ENCODE measurements around the gene ARFGAP2. TPM values are rescaled to one million over a fixed set of nuclear protein-coding genes. Genes with fewer than 3 reads are reported as not detected.
"Not testable (repeated sequence)": the region's sequence is repeated elsewhere in the genome, so short reads cannot be mapped to it uniquely, and the experiment has no call there.

The ARFGAP2 gene
- total and polyA plus RNA-seq, 2 donors: 60.6 to 64.8 TPM

GRCh38 chr11:47191137-47191536 is 14.5 kb upstream of the ARFGAP2 start:
- DNase-seq (ENCODE audit: low read depth in 6 of 9, low spot score in 9 of 9); H3K36me3 ChIP-seq (ENCODE audit: control insufficient read depth in 2 of 2, insufficient read depth in 2 of 2, low read length in 1 of 2); H3K9me3 ChIP-seq (ENCODE audit: control insufficient read depth in 2 of 2, insufficient read depth in 1 of 2, low read length in 1 of 2); H3K4me3 ChIP-seq (ENCODE audit: low read length in 2 of 2); H3K27ac ChIP-seq (ENCODE audit: low read depth in 1 of 2, low read length in 1 of 2): not testable (repeated sequence)
- Histone ChIP-seq H3K27me3 (ENCODE audit: control insufficient read depth in 2 of 2, insufficient read depth in 1 of 2, low read length in 1 of 2) (peaks cover 22 to 38% of the 10 kb centered on the region in 2 donors), H3K4me1 (ENCODE audit: control insufficient read depth in 2 of 2, insufficient read depth in 2 of 2, low read length in 2 of 2) (peaks cover 7 to 15% of the 10 kb centered on the region in 2 donors)
- 93% methylated on average over 10 of the region's 10 CpGs for WGBS

- H3K9me3 ChIP-seq (ENCODE audit: control insufficient read depth in 2 of 2, insufficient read depth in 1 of 2, low read length in 1 of 2): peaks cover 0 to 10% of the 10 kb centered on the region in 2 donors
- H3K4me3 ChIP-seq (ENCODE audit: low read length in 2 of 2): no peak overlapping the region
- WGBS: 94% methylated on average over 11 of the region's 11 CpGs
- DNase-seq (ENCODE audit: low read depth in 6 of 9, low spot score in 9 of 9): no peak
- H3K4me1 ChIP-seq (ENCODE audit: control insufficient read depth in 2 of 2, insufficient read depth in 2 of 2, low read length in 2 of 2): peaks cover 7 to 19% of the 10 kb centered on the region in 2 donors
- H3K36me3 ChIP-seq (ENCODE audit: control insufficient read depth in 2 of 2, insufficient read depth in 2 of 2, low read length in 1 of 2): no peaks in the 10 kb centered on the region
- H3K27me3 ChIP-seq (ENCODE audit: control insufficient read depth in 2 of 2, insufficient read depth in 1 of 2, low read length in 1 of 2): peaks cover 40 to 57% of the 10 kb centered on the region in 2 donors
- no peak overlapping the region for H3K27ac ChIP-seq (ENCODE audit: low read depth in 1 of 2, low read length in 1 of 2)
These were observed 12.6 kb upstream of the ARFGAP2 start for GRCh38 chr11:47189100-47189834.

- 93% methylated on average over 1 of the region's 1 CpG for WGBS
- Histone ChIP-seq H3K27ac (ENCODE audit: low read depth in 1 of 2, low read length in 1 of 2) (no peak overlapping the region), H3K9me3 (ENCODE audit: control insufficient read depth in 2 of 2, insufficient read depth in 1 of 2, low read length in 1 of 2) (peaks cover 0 to 10% of the 10 kb centered on the region in 2 donors), H3K4me3 (ENCODE audit: low read length in 2 of 2) (no peak overlapping the region), H3K36me3 (ENCODE audit: control insufficient read depth in 2 of 2, insufficient read depth in 2 of 2, low read length in 1 of 2) (no peaks in the 10 kb centered on the region), H3K27me3 (ENCODE audit: control insufficient read depth in 2 of 2, insufficient read depth in 1 of 2, low read length in 1 of 2) (peaks cover 40 to 65% of the 10 kb centered on the region in 2 donors), H3K4me1 (ENCODE audit: control insufficient read depth in 2 of 2, insufficient read depth in 2 of 2, low read length in 2 of 2) (peaks cover 7 to 19% of the 10 kb centered on the region in 2 donors)
- no peak for DNase-seq (ENCODE audit: low read depth in 6 of 9, low spot score in 9 of 9)
These were observed 11.6 kb upstream of the ARFGAP2 start for GRCh38 chr11:47188259-47188658.

GRCh38 chr11:47187723-47188122 is 11.0 kb upstream of the ARFGAP2 start:
- H3K9me3 ChIP-seq (ENCODE audit: control insufficient read depth in 2 of 2, insufficient read depth in 1 of 2, low read length in 1 of 2): peaks cover 0 to 10% of the 10 kb centered on the region in 2 donors
- no peaks in the 10 kb centered on the region for H3K36me3 ChIP-seq (ENCODE audit: control insufficient read depth in 2 of 2, insufficient read depth in 2 of 2, low read length in 1 of 2)
- peaks cover 40 to 68% of the 10 kb centered on the region in 2 donors for H3K27me3 ChIP-seq (ENCODE audit: control insufficient read depth in 2 of 2, insufficient read depth in 1 of 2, low read length in 1 of 2)
- H3K4me3 ChIP-seq (ENCODE audit: low read length in 2 of 2): peak overlapping the region in 1 of 2 donors; percentile 10
- 68% methylated on average over 5 of the region's 5 CpGs for WGBS
- no peak for DNase-seq (ENCODE audit: low read depth in 6 of 9, low spot score in 9 of 9)
- peaks cover 7 to 19% of the 10 kb centered on the region in 2 donors for H3K4me1 ChIP-seq (ENCODE audit: control insufficient read depth in 2 of 2, insufficient read depth in 2 of 2, low read length in 2 of 2)
- H3K27ac ChIP-seq (ENCODE audit: low read depth in 1 of 2, low read length in 1 of 2): no peak overlapping the region

- peak in 3 of 9 donors; percentile 8 to 58 (median 30) for DNase-seq (ENCODE audit: low read depth in 6 of 9, low spot score in 9 of 9)
- 3% methylated on average over 63 of the region's 63 CpGs for WGBS
- Histone ChIP-seq H3K27me3 (ENCODE audit: control insufficient read depth in 2 of 2, insufficient read depth in 1 of 2, low read length in 1 of 2) (peaks cover 41 to 70% of the 10 kb centered on the region in 2 donors), H3K36me3 (ENCODE audit: control insufficient read depth in 2 of 2, insufficient read depth in 2 of 2, low read length in 1 of 2) (no peaks in the 10 kb centered on the region), H3K9me3 (ENCODE audit: control insufficient read depth in 2 of 2, insufficient read depth in 1 of 2, low read length in 1 of 2) (peaks cover 0 to 10% of the 10 kb centered on the region in 2 donors), H3K4me1 (ENCODE audit: control insufficient read depth in 2 of 2, insufficient read depth in 2 of 2, low read length in 2 of 2) (peaks cover 7 to 19% of the 10 kb centered on the region in 2 donors), H3K4me3 (ENCODE audit: low read length in 2 of 2) (peak overlapping the region; percentile 10 to 65), H3K27ac (ENCODE audit: low read depth in 1 of 2, low read length in 1 of 2) (no peak overlapping the region)
These were observed 10.3 kb upstream of the ARFGAP2 start for GRCh38 chr11:47186700-47187695.

- DNase-seq (ENCODE audit: low read depth in 6 of 9, low spot score in 9 of 9): peak in 1 of 9 donors; percentile 25
- H3K36me3 ChIP-seq (ENCODE audit: control insufficient read depth in 2 of 2, insufficient read depth in 2 of 2, low read length in 1 of 2): no peaks in the 10 kb centered on the region
- peaks cover 41 to 70% of the 10 kb centered on the region in 2 donors for H3K27me3 ChIP-seq (ENCODE audit: control insufficient read depth in 2 of 2, insufficient read depth in 1 of 2, low read length in 1 of 2)
- peaks cover 7 to 19% of the 10 kb centered on the region in 2 donors for H3K4me1 ChIP-seq (ENCODE audit: control insufficient read depth in 2 of 2, insufficient read depth in 2 of 2, low read length in 2 of 2)
- WGBS: under 1% methylated on average over 80 of the region's 80 CpGs
- H3K4me3 ChIP-seq (ENCODE audit: low read length in 2 of 2): peak within 1 kb of the TSS; percentile 30 to 65
- H3K9me3 ChIP-seq (ENCODE audit: control insufficient read depth in 2 of 2, insufficient read depth in 1 of 2, low read length in 1 of 2): peaks cover 0 to 10% of the 10 kb centered on the region in 2 donors
- peak within 1 kb of the TSS in 1 of 2 donors; percentile 9 for H3K27ac ChIP-seq (ENCODE audit: low read depth in 1 of 2, low read length in 1 of 2)
These were observed 9.5 kb upstream of the ARFGAP2 start, which contains the start of gene PACSIN3 for GRCh38 chr11:47186076-47186699. TSS of gene PACSIN3 (minus strand) at chr11:47186434. CDS start at chr11:47182727, 3,707 bp downstream.

- Histone ChIP-seq H3K27ac (ENCODE audit: low read depth in 1 of 2, low read length in 1 of 2) (peak overlapping the region in 1 of 2 donors; percentile 9), H3K4me3 (ENCODE audit: low read length in 2 of 2) (peak overlapping the region; percentile 30 to 65), H3K4me1 (ENCODE audit: control insufficient read depth in 2 of 2, insufficient read depth in 2 of 2, low read length in 2 of 2) (peaks cover 7 to 19% of the 10 kb centered on the region in 2 donors), H3K36me3 (ENCODE audit: control insufficient read depth in 2 of 2, insufficient read depth in 2 of 2, low read length in 1 of 2) (no peaks in the 10 kb centered on the region), H3K9me3 (ENCODE audit: control insufficient read depth in 2 of 2, insufficient read depth in 1 of 2, low read length in 1 of 2) (peaks cover 0 to 10% of the 10 kb centered on the region in 2 donors), H3K27me3 (ENCODE audit: control insufficient read depth in 2 of 2, insufficient read depth in 1 of 2, low read length in 1 of 2) (peaks cover 41 to 68% of the 10 kb centered on the region in 2 donors)
- DNase-seq (ENCODE audit: low read depth in 6 of 9, low spot score in 9 of 9): no peak
- WGBS: 27% methylated on average over 50 of the region's 50 CpGs
These were observed 8.8 kb upstream of the ARFGAP2 start for GRCh38 chr11:47185305-47186075.

- peaks cover 41 to 67% of the 10 kb centered on the region in 2 donors for H3K27me3 ChIP-seq (ENCODE audit: control insufficient read depth in 2 of 2, insufficient read depth in 1 of 2, low read length in 1 of 2)
- H3K27ac ChIP-seq (ENCODE audit: low read depth in 1 of 2, low read length in 1 of 2): no peak overlapping the region
- DNase-seq (ENCODE audit: low read depth in 6 of 9, low spot score in 9 of 9): no peak
- H3K4me1 ChIP-seq (ENCODE audit: control insufficient read depth in 2 of 2, insufficient read depth in 2 of 2, low read length in 2 of 2): peaks cover 7 to 19% of the 10 kb centered on the region in 2 donors
- H3K9me3 ChIP-seq (ENCODE audit: control insufficient read depth in 2 of 2, insufficient read depth in 1 of 2, low read length in 1 of 2): peaks cover 0 to 10% of the 10 kb centered on the region in 2 donors
- H3K4me3 ChIP-seq (ENCODE audit: low read length in 2 of 2): no peak overlapping the region
- 89% methylated on average over 13 of the region's 13 CpGs for WGBS
- H3K36me3 ChIP-seq (ENCODE audit: control insufficient read depth in 2 of 2, insufficient read depth in 2 of 2, low read length in 1 of 2): no peaks in the 10 kb centered on the region
These were observed 8.1 kb upstream of the ARFGAP2 start for GRCh38 chr11:47184711-47185304.

Measured in thymus (tissue), 11 donors.